ENCODE measurements around the gene PLA2R1. TPM values are rescaled to one million over a fixed set of nuclear protein-coding genes. Genes with fewer than 3 reads are reported as not detected.
A peak's percentile ranks its signal among the peaks of the same experiment; 100 is the strongest.

PLA2R1 gene
- total RNA-seq: not detected

DNA sequence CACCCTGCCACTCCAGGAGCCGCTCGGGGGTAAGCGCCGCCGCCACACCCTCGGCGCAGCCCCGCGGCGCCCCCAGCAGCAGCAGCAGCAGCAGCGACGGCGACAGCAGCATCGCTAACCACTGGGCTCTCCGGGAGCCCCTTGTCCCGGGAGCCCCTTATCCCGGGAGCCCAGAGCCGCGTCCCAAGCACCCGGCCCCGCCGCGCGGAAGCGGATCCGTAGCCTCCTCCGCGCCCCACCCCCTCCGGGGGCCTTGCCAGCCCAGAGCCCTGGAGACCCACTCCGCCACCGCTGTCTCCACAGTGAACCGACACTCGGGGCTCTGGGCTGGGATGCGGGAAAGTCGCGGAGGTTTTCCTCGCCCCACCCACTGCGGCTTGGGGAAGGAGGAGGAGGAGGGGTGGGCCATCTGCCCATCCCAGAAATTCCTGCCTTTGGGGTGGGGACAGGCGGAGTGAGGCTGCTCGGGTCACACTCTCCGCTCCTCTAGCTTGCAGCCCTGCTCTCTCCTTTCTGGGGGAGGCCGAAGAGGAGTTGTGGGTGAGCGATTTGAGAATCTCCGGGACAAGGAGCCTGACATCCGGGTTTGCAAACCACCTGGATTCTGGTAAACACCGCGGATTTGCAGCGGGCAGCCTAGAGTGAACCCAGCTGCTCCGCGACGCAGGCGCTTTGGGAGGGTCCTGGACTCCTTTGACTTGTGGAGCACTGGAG is at the start of gene PLA2R1:
Gene PLA2R1, minus strand, starts transcription at position 324 of the 714 bp plus-strand sequence. Its CDS starts 212 bp downstream, at position 112.
- Histone ChIP-seq H3K4me3 (ENCODE audit: low read length) (peak within 1 kb of the TSS; percentile 4), H3K27me3 (ENCODE audit: insufficient read depth, low read length) (peaks cover 25% of the 10 kb centered on the region), H3K4me1 (ENCODE audit: insufficient read depth, low read length) (peaks cover 8% of the 10 kb centered on the region), H3K9me3 (ENCODE audit: low read depth, low read length) (no peaks in the 10 kb centered on the region)

DNA sequence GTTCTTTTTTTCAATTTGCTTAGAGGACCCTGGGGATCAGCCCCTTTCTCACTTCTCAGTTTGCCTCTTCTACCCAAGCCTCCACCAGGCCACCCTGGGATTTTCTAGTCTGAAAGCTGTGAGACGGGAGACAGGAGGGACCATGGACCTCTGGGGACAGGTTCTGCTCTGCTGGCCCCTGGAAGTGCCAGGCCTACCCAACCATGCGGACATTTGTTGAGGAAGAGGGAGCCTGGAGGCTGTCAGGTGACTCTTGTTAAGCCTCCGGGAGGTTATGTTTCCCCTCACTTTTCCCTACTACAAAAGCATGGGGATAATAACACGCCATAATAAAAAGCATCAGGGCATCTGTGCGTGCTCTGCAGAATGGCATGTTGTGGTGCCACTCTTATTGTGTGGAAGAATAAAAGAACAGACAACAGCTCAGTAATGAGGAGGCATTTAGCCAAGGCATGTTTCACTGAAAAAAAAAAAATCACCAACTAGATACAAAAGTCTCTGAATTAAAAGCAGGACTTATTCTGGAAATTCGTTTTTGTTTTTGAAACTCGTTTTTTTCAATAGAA is 48.3 kb upstream of the PLA2R1 start:
- Histone ChIP-seq H3K9me3 (ENCODE audit: low read depth, low read length) (no peaks in the 10 kb centered on the region), H3K27me3 (ENCODE audit: insufficient read depth, low read length) (no peaks in the 10 kb centered on the region), H3K4me3 (ENCODE audit: low read length) (no peak overlapping the region), H3K4me1 (ENCODE audit: insufficient read depth, low read length) (no peaks in the 10 kb centered on the region)

DNA sequence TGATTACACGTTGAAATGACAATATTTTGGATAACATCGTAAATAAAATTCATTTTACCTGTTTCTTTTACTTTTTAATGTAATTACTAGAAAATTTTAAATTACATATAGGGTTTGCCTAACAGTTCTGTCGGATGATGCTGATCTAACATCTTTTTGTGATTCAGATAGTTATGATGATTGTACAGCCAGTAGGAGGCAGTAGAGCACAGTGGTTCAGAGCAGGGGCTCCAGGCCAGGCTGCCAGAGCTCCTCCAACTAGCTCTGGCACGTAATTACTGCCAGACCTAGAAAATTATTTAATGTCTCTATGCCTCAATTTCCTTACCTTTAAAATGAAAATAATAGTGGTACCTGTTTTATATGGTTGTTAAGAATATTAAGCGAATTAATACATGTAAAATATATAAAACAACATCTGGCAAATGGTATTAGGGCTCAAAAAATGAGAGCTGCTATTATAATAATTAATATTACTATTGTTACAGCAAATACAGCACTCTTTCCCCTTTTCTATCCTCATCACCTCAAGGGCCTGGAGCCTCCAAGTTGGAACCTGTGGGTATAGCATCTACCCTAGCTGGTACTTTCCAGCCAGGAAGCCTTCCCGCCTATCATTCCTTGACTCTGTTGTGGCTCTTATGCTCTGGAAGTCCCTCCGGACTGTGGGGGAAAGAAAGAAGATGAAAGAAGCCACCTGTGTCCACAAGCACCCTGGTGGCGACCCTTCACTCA is 47.7 kb upstream of the PLA2R1 start:
- Histone ChIP-seq H3K9me3 (ENCODE audit: low read depth, low read length) (no peaks in the 10 kb centered on the region), H3K4me1 (ENCODE audit: insufficient read depth, low read length) (no peaks in the 10 kb centered on the region), H3K4me3 (ENCODE audit: low read length) (no peak overlapping the region), H3K27me3 (ENCODE audit: insufficient read depth, low read length) (no peaks in the 10 kb centered on the region)

DNA sequence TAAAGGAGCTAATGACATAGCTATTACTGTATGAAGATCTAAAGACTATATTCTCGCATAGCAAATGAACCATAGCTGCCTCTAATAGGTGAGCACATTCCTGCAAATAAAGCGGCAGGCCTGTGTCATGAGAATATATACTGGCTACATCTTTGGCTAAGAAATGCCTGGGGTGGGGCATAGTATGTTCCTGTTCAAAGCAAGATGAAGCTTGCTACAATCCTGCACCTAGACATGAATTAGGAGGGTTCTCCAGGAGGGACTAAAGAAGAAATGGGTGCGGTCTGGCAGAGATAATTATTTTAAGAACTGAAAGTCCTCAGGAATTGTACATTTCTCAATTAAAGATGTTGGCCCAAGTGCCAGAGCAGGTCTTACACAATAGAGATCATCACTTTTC is 46.8 kb upstream of the PLA2R1 start:
- H3K9me3 ChIP-seq (ENCODE audit: low read depth, low read length): no peaks in the 10 kb centered on the region
- H3K27me3 ChIP-seq (ENCODE audit: insufficient read depth, low read length): peaks cover under 1% of the 10 kb centered on the region
- no peak overlapping the region for H3K4me3 ChIP-seq (ENCODE audit: low read length)
- H3K4me1 ChIP-seq (ENCODE audit: insufficient read depth, low read length): no peaks in the 10 kb centered on the region

DNA sequence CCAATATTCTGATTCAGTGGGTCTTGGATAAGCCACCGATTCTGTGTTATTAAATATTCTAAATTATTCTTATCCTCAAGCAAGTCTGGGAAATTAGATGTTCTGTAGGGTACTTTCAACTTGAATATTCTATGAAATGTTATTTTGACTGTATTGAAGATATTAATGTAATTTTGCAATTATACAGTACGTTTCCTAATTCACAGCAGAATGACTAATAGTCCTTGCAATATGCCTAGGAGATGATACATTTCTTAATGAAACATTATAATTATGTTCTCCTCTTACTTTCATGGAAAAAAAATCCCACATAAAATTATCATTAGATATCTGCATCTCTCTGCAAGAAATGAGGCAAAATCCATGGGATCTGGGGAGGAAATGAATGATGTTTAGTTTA is 46.2 kb upstream of the PLA2R1 start:
- peaks cover 3% of the 10 kb centered on the region for H3K27me3 ChIP-seq (ENCODE audit: insufficient read depth, low read length)
- H3K9me3 ChIP-seq (ENCODE audit: low read depth, low read length): no peaks in the 10 kb centered on the region
- no peak overlapping the region for H3K4me3 ChIP-seq (ENCODE audit: low read length)
- no peaks in the 10 kb centered on the region for H3K4me1 ChIP-seq (ENCODE audit: insufficient read depth, low read length)

DNA sequence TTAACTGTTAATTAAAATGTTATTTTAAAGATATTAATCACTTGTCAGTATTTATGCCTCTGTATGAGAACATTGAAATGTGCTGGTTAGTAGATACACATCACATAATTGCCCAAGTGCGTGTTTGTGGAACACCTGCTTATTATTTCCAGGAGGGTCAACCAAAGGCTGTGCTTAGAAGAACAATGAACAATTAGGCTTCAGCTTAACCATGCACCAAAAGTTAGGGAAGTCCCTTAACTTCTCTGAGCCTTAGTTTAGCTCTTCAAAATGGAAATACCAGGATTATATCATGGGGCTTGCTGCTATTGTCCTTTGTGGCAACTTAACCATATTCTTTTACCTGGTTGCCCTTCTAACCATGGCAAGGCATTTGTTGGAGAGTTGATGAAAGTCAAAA is 43.0 kb upstream of the PLA2R1 start:
- Histone ChIP-seq H3K9me3 (ENCODE audit: low read depth, low read length) (no peaks in the 10 kb centered on the region), H3K27me3 (ENCODE audit: insufficient read depth, low read length) (peaks cover 3% of the 10 kb centered on the region), H3K4me1 (ENCODE audit: insufficient read depth, low read length) (no peaks in the 10 kb centered on the region), H3K4me3 (ENCODE audit: low read length) (no peak overlapping the region)

DNA sequence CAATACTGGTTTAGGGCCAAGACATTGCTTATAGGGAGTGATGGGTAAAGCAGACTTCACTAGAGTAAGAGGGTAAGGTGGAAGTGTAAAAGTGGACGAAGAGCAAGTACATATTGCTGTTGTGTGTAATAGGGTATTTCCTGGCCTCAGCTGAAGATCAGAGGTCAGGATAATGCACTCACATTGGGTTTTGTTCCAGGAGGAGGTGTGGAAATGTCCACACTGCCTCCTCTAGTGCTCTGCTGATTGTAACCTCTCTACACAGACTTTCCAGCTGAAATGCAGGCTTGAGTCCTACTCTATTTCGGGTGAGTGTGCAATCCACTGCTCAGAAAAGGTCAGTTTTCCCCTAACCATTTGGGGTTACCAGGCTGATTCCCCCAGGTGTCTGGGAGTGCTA is 41.7 kb upstream of the PLA2R1 start:
- H3K9me3 ChIP-seq (ENCODE audit: low read depth, low read length): no peaks in the 10 kb centered on the region
- H3K4me1 ChIP-seq (ENCODE audit: insufficient read depth, low read length): no peaks in the 10 kb centered on the region
- H3K27me3 ChIP-seq (ENCODE audit: insufficient read depth, low read length): peaks cover 3% of the 10 kb centered on the region
- H3K4me3 ChIP-seq (ENCODE audit: low read length): no peak overlapping the region

DNA sequence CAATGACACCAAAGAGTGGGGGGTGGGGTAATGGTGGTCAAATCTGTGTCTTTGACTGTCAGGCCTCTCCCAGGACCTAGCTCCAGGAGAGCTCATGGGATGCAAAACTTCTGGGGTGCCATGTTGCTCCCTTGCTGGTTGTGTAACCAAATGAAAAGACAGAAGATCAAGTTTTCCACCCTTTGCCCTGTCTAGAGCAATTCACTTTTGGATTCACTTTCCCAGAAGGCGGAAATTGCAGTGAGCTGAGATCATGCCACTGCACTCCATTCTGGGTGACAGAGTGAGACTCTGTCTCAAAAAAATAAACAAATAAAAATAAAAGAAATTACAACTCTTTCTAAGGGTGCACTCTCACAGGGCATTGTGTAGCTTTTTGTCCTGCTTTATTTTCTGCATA is 34.9 kb upstream of the PLA2R1 start:
- Histone ChIP-seq H3K27me3 (ENCODE audit: insufficient read depth, low read length) (no peaks in the 10 kb centered on the region), H3K9me3 (ENCODE audit: low read depth, low read length) (no peaks in the 10 kb centered on the region), H3K4me3 (ENCODE audit: low read length) (no peak overlapping the region), H3K4me1 (ENCODE audit: insufficient read depth, low read length) (no peaks in the 10 kb centered on the region)

DNA sequence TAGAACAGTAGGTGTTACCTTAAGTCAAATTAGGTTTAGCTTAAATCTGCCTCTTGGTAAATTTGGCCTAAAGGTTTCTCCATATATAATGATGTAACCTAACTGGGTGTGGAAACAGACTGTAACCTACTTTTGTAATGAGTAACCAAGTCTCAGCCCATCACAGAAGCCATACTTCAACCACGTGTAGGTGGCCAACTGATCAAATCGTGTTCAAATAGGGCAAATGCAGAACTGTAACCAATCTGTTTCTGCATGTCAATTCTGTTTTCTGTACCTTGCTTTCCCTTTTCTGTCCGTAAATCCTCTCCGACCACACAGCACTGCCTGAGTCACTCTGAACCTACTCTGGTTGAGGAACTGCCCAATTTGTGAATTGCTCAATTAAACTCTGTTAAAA is 34.0 kb upstream of the PLA2R1 start:
- H3K9me3 ChIP-seq (ENCODE audit: low read depth, low read length): peaks cover 3% of the 10 kb centered on the region
- H3K4me1 ChIP-seq (ENCODE audit: insufficient read depth, low read length): no peaks in the 10 kb centered on the region
- H3K4me3 ChIP-seq (ENCODE audit: low read length): no peak overlapping the region

DNA sequence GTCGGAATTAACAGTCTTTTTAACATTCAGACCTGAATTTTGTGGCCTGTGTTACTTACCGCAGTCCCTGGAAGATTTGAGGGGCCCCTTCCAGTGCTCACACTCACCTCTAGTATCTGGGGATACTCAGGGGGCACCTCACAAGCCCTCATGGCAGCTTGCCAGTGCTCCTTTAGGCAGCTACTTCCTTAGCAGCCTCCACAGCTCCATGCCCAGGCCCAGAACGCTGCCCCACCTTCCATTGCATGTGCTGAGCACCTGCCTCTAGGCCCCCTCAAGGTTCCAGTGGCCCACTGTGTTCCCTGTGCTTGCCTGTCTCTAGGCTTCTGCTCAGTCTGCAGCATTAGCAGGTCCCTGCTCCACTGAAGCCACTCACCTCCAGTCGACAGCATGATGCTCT is 30.0 kb upstream of the PLA2R1 start:
- peaks cover 40% of the 10 kb centered on the region for H3K9me3 ChIP-seq (ENCODE audit: low read depth, low read length)

More for the DNA sequence above, 34.0 kb upstream of the PLA2R1 start:
- H3K27me3 ChIP-seq (ENCODE audit: insufficient read depth, low read length): no peaks in the 10 kb centered on the region

DNA sequence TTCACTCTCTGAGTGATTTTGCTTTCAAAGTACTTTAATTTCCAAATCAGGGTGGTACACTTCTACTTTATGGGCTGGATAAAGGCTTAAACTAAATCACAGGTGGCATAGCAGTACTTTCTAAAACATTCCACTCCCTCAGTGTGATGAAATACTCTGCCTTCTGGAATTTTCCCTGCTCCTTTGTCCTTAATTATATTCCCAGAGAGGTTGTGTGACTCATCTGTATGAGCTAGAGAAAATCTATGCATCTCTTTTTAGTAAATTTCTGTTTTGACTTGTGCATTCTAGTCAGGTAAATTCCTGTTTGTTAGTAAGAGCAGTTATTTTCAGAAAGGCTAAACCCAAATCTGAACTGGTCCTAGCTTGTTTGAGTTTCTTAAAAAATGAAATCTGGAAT is 29.0 kb upstream of the PLA2R1 start:
- Histone ChIP-seq H3K4me1 (ENCODE audit: insufficient read depth, low read length) (no peaks in the 10 kb centered on the region), H3K27me3 (ENCODE audit: insufficient read depth, low read length) (no peaks in the 10 kb centered on the region), H3K4me3 (ENCODE audit: low read length) (no peak overlapping the region), H3K9me3 (ENCODE audit: low read depth, low read length) (peaks cover 48% of the 10 kb centered on the region)

More for the DNA sequence above, 30.0 kb upstream of the PLA2R1 start:
- Histone ChIP-seq H3K4me1 (ENCODE audit: insufficient read depth, low read length) (no peaks in the 10 kb centered on the region), H3K27me3 (ENCODE audit: insufficient read depth, low read length) (no peaks in the 10 kb centered on the region), H3K4me3 (ENCODE audit: low read length) (no peak overlapping the region)

DNA sequence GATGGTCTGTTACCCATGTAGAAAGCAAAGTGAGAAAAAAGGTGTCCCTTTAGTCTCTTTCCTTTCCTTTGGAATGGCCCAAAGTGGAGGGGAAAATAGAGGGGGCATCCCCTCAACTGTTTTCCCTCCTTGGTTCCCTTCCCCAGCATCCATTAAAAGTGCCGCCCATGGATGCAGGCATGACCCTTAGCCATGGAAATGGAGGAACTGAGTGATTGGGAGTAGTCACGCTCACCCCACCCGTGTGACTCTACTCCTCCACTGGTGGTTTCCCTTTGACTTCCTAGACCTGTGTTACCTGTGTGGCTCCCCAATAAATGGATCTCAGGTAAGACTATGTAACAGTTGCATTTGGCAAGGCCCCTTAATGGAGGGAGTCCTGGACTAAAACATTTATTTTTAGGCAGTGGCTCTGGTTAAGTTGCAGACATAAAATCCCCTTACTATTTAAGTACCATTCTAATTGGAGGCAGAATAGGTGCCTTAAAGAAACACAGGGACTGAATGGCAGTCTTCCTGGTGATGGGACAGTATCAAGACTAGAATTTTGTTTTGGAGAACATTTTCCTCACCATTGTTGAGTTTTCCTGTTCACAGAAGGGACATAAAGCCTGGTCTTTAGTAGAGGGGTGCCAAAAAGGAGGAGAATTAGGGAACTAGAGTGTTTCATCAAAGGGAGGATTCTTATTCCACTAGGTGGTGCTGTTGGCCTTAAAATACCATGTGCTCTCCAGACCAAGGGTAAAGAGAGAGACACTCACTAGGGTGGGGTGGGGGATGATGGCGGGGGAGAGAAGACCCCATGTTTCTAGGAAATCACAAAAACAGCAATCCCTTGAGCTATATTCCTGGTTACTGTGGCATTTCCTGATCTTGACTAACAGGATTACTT is 25.7 kb upstream of the PLA2R1 start:
- Histone ChIP-seq H3K4me1 (ENCODE audit: insufficient read depth, low read length) (no peaks in the 10 kb centered on the region), H3K9me3 (ENCODE audit: low read depth, low read length) (peaks cover 60% of the 10 kb centered on the region), H3K27me3 (ENCODE audit: insufficient read depth, low read length) (no peaks in the 10 kb centered on the region), H3K4me3 (ENCODE audit: low read length) (no peak overlapping the region)

DNA sequence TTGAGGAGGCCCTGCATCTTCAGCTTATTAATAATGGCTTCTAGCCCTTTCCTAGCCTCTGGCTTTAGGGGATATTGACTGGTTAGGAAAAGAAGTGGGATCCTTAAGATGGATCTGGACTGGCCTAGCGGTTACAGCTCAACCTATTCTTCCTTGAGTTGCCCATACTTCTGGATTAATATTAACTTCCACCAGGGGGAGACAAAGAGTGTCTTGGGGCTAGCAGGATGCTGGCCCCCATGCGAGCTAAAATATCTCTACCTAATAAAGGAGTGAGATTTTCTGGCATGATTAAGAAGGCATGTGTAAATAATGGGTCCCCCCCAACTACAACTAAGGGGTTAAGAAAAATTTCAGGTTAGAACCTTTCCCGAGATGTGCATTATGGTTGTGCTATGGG is 23.2 kb upstream of the PLA2R1 start:
- H3K9me3 ChIP-seq (ENCODE audit: low read depth, low read length): peaks cover 50% of the 10 kb centered on the region

DNA sequence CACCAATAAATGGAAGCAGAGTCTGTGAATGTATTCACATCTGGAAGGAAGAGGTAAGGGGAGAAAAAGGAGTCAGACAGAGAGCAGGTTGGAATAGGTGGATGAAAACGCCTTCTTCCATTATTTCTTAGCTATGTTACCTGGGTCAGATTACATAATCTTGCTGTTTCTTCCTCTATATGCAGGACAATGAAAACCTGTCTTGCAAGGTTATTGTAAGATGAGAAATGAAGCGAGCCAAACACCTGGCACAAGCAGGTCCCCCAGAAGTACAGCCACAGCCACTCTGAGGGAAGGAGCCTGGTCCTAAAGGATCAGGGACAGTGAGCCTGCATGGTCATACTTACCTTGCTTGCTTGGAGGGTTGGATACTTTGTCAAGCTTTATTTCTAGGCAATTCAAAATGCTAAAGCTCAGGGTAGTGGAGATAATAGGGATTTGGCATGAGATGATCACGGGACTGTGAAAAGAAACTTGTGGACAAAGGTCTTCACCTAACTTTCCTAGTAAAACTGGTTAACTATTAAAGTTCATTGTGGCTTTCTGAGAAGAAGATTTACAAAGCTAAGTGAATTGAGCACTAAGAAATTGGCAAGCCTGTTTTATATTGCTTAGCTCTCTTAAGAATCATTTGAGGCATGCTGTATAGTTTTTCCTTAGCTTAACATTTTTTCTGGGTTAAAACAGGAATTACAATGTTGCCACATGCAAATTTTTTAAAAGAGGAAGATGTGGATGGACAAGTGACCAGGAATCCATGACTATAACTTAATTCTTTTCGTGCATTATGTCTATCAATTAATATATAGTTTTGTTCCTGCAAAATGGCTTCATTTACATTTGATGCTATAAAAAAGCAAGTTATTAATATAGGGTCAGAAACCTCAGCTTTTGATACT is 15.7 kb upstream of the PLA2R1 start:
- Histone ChIP-seq H3K27me3 (ENCODE audit: insufficient read depth, low read length) (no peaks in the 10 kb centered on the region), H3K9me3 (ENCODE audit: low read depth, low read length) (no peaks in the 10 kb centered on the region)

More for the DNA sequence above, 23.2 kb upstream of the PLA2R1 start:
- H3K4me3 ChIP-seq (ENCODE audit: low read length): no peak overlapping the region
- no peaks in the 10 kb centered on the region for H3K27me3 ChIP-seq (ENCODE audit: insufficient read depth, low read length)
- H3K4me1 ChIP-seq (ENCODE audit: insufficient read depth, low read length): no peaks in the 10 kb centered on the region

More for the DNA sequence above, 15.7 kb upstream of the PLA2R1 start:
- H3K4me1 ChIP-seq (ENCODE audit: insufficient read depth, low read length): peaks cover 3% of the 10 kb centered on the region
- no peak overlapping the region for H3K4me3 ChIP-seq (ENCODE audit: low read length)

Data from mononuclear cell (primary cell).